GM21528 (cell line): ENCODE measurements around the gene DDX1.

Experiments
- ATAC-seq: cut with Tn5 transposase; IDR thresholded peaks from one replicate; pipeline ENCODE4 v1.9.1; 2021; ENCODE audit warnings: mild to moderate bottlenecking, moderate library complexity; ENCODE audit not compliant: unreplicated experiment, low FRiP score

DDX1 gene

GRCh38 chr2:15642011-15642814 is 50.5 kb downstream of the DDX1 start:
- ATAC-seq, result no peak

- ATAC-seq, result no peak
Observed at GRCh38 chr2:15642815-15643500, 51.3 kb downstream of the DDX1 start.

DNA sequence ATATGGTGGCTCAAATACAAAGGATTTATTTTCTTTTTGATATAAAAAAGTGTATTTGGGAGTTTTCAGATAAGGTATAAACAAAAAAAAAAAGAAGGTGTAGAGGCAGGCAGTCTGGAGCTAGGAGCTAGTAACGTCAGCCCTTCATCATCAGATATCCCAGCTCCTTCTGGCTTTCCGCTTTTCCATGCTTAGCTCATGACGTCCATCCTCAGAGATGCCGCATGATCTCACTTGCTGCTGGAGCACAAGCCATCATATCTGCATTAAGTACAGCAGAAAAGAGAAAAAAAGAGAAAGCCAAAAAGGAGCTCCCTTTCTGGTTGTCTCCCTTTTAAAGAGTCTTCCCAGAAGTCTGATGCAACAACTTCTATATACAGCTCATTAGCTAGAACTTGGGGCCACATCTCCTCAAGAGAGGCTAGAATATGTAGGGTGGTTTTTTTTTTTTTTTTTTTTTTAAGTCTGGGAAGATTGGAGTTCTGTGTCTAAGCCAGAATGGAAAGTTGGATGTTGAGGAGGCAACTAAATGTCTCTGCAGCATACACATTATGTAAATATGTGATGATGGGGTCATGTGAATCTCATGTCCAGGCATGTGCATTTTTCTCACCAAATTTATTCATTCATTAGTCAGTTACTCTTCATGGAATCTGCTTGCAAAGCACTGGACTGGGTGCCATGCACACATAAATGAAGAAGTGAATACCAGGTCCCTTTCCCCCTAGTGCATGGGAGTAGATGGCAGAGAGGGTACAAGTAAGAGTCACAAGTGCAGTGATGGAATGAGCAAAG is 52.3 kb downstream of the DDX1 start:
- no peak for ATAC-seq

GRCh38 chr2:15645300-15645699 is 53.6 kb downstream of the DDX1 start:
- no peak for ATAC-seq

DNA sequence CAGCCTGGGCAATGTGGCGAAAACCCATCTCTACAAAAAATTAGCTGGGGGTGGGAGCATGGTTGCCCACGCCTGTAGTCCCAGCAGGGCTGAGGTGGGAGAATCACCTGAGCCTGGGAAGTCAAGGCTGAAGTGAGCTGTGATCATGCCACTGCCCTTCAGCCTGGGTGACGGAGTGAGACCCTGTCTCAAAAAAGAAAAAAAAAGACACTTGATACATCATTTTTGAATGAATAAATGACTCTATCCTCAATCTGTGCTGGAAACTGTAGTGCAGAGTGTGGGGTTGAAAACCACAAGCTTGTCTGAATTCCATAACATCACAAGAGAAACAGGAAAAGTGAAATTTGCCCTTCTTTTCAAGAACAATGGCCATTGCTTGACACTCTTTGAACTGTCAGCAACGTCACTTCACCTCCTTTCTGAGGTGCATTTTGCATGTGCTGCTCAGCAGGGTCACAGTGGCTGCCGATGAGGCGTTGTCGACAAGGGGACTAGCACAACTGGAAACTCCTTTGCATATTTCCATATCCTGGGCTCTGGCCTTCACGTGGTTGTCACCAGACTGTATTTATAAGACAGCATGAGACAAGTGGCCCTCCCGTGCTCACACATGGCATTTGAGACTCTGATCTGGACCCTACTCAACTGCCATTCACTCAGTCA is 54.2 kb downstream of the DDX1 start:
- ATAC-seq, result no peak

GRCh38 chr2:15646661-15647060 is 55.0 kb downstream of the DDX1 start:
- no peak for ATAC-seq

DNA sequence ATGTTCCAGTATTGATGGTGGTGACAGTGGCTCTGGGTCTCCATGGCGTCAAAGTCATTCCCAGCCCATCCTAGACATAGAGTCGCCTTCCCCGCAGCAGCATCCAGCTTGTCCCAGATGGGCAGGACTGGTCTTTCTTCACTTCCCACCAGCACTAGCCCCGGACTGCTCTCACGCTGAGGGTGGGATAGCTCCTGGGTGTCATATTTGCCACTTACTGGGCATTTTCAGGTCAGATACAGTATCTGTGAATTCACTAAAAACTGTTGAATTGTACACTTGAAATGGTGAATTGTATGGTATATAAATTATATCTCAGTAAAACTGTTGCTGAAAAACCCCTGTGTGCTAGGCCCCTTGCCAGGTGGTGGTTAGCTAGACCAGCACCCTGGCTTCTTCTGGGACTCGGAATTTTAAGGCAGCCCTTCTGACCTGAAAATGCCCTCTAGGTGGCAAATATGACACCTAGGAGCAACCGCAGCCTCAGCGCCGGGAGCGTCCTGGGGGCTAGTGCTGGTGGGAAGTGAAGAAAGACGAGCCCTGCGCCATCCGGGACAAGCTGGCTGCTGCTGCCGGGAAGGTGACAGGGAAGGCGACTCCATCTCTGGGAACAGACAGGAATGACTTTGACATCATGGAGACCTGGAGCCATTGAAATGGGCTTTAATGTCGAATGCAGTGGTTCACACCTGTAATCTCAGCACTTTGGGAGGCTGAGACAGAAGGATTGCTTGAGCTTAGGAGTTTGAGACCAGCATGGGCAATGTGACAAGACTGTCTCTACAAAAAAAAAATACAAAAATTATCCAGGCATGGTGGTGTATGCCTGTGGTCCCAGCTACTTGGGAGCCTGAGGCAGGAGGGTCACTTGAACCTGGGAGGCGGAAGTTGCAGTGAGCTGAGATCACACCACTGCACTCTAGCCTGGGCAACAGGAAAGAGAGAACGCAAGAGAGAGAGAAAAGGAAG is 56.2 kb downstream of the DDX1 start:
- no peak for ATAC-seq

DNA sequence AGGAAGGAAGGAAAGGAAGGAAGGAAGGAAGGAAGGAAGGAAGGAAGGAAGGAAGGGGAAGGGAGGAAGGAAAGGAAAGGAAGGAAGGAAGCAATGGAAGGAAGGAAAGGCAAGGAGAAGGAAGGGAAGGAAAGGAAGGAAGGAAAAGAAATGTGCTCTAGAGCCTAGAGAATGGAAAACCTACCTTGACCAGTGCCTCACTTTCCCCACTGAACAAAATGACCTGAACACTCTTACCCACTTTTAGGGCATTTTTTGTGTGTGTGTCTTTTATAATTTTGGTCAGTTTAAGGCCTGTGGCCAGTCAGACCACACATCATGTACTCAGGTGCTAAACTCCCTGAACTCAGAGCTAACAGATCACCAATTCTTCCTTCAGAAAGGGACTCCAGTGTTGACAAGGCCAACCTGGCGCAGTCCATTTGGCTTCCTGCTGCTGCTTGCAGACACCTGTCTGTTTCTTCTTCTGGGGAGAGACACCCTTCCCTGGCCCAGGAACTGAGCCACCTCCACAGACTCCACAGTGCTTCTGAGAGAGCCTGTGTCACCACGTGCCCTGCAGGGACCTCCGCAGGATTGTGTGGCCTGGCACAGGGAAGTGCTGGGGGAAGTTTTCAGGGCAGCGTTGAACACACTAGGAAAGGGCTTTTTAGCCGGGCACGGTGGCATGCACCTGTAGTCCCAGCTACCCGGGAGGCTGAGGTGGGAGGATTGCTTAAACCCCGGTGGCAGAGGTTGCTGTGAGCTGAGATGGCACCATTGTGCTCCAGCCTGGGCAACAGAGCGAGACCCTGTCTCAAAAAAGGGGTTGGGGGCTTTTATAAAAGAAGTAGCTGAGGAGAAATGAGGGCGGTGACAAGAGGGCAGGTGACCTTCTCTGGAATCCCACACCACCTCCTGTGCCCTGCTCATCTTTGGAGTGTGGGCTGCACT is 57.2 kb downstream of the DDX1 start:
- no peak for ATAC-seq

- no peak for ATAC-seq
Observed at GRCh38 chr2:15649561-15650255, 58.0 kb downstream of the DDX1 start.

DNA sequence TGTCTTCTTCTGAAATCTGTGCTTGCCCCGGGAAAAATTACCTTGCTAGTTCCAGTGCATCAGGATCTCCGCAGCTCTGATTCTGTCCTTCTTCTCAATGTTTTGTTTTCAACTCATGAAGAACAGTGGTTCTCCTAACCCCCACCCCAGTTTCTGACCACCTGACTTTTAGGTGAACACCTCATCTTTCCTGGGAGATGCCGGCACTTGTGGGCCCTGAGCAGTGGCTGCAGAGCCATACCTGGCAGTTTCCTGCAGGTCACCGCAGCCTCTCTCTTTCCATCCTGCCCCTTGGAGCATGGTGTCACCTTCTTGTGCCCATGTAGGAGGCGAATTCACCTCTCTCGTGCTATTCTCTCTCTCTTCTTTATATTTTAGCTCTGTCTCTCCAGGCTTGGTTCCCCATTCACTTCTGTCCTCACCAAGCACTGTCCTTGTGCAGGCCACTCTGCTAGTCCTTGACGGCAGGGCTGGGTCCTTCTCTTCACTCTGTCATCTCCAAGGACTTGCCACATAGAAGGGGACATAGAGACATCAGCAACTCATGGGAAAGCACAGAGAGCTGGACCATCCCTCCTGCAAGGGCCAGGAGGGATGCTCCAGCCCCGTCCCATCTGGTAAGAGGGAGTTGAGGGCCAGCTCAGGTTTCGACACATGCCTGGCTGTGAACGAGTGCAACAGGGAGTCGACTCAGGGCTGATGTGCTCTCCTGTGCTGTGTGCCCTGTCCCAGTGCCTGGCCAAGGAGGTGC is 59.1 kb downstream of the DDX1 start:
- ATAC-seq, result no peak

GRCh38 chr2:15651367-15651727 is 59.7 kb downstream of the DDX1 start:
- no peak for ATAC-seq

GRCh38 chr2:15652252-15652651 is 60.6 kb downstream of the DDX1 start:
- no peak for ATAC-seq

GRCh38 chr2:15652801-15653200 is 61.1 kb downstream of the DDX1 start:
- ATAC-seq, result no peak

DNA sequence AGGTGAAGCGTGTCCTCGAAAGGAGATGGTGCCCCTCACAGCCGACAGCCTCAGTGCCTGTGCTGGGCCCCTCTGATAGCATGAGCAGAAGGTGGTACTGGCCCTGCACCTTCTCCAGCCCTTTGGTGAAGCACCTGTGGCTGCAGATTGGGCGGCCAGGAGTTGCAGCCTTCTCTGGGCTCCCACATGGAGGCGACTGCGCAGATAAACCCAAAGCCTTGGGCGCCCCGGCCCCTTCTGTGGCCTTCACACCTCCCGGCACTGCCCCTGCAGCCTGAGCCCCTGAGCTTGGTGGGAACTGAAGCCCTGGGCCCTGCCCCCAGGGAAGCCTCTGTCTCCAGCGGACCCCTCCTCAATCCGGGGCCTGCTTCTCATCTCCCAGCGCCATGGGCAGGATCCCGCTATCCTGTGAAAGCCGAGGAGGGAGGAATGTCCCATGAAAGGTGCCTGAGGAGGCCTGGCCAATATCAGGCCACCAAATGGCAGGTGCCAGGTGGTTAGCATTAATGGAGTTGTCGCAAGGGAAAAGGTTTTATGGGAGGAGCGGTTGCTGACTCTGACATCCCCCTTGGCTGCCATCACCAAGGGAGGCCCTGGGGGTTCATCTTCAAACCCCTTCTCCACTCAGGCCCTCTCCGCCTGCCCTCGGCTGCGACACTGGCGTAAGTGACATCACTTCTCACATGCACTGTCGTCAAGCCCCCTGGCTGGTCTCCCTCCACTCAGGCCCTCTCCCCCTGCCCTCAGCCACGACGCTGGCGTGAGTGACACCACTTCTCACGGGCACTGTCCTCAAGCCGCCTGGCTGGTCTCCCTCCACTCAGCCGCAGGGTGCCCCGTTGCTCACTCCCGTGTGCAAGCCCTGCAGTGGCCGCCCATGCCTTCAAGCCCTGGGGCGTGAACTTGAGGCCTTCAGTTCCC is 62.4 kb downstream of the DDX1 start:
- no peak for ATAC-seq

- no peak for ATAC-seq
Observed at GRCh38 chr2:15654727-15655073, 63.0 kb downstream of the DDX1 start.

DNA sequence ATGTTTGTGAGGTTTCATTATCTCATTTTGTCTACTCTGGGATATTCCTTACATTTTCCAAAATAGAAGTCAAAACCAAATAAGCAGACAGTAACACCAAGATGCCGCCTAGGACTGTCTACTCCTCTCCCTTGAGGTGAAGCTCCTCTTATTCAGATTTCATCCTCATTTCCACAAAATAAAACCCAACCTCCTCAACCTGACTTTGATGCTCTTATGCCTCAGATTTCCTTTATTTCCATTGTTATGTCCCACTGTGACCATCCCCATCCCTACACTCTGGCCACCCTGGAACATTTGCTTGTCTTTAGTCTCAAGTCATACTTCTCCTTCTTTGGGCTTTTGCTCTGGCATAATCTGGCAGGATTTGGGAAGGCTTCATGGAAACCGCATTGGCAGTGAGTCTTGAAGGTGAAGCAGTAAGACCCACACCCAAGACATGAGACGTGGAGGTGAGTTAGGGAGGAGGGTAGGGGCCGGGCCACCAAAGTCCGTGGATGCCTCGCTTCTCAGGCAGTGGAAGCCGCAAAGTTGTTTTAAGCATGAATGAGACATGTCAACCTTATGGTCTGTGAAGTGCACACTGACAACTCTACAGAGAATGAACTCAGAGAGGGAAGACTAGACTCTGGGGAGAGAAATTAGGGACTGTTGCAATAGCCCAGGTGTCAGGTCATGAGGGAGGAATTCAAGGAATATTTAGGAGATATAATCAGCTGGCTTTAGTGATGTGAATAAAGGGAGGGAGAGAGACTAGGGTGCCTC is 63.6 kb downstream of the DDX1 start:
- no peak for ATAC-seq
